ENCODE results near the gene GRIA1.

- no peak for TF ChIP-seq CTCF (IDR thresholded peaks at IDR 0.05; ENCODE audit: low read length)
- no peak for TF ChIP-seq EZH2 (optimal IDR thresholded peaks at IDR 0.05; ENCODE audit: low read depth, low read length)
These were observed 254.3 kb downstream of the GRIA1 start for GRCh38 chr5:153744751-153745150.

Measured in MM.1S (cell line).